IMR-90 (cell line): Measurements from ENCODE around the gene SLC35B3. TPM values are rescaled to one million over a fixed set of nuclear protein-coding genes. Genes with fewer than 3 reads are reported as not detected.

Source experiments
- ATAC-seq: fragments of 200-7000 bp; cut with Tn5 transposase; 2 replicates; pipeline ENCODE4 v1.9.1; 2020; ENCODE audit warnings: low read depth, mild to moderate bottlenecking, moderate library complexity
- BruUV-seq: library from RNA; stranded (reverse); fragments of 400-500 nt; replicated peaks from 2 replicates; lab custom pipeline; 2021; lab: Mats Ljungman, UMichigan
- CTCF ChIA-PET: fragments of 300-600 bp; formaldehyde crosslinking; extraction: SDS; loops from one replicate; lab custom pipeline; 2021; ENCODE audit warnings: antibody characterized with exemption; lab: Yijun Ruan, JAX
- POLR2A ChIA-PET: fragments of 300-600 bp; sonication (Branson Sonifier 250); formaldehyde crosslinking; loops from one replicate; lab custom pipeline; 2022; ENCODE audit warnings: antibody characterized with exemption; ENCODE audit not compliant: unreplicated experiment; lab: Charles Lee
- DNase-seq: peaks from one replicate; pipeline ENCODE4 v3.0.0; 2013
- H2AFZ ChIP-seq: replicated peaks from 2 replicates; pipeline ENCODE3; 2013; ENCODE audit warnings: low read length, mild to moderate bottlenecking; ENCODE audit not compliant: poor library complexity
- H2AK5ac ChIP-seq: 2 replicates; pipeline ENCODE4 v1.6.1; 2013; ENCODE audit warnings: low read depth, low read length, inconsistent platforms
- H2AK9ac ChIP-seq: replicated peaks from 2 replicates; pipeline ENCODE3; 2013; ENCODE audit warnings: mild to moderate bottlenecking, low read depth, low read length, moderate library complexity; ENCODE audit not compliant: poor library complexity
- H2BK120ac ChIP-seq: 2 replicates; pipeline ENCODE4 v1.6.1; 2013; ENCODE audit warnings: low read depth, low read length, inconsistent platforms
- H2BK15ac ChIP-seq: 3 replicates; pipeline ENCODE4 v1.6.1; 2013; ENCODE audit warnings: low read depth, low read length, inconsistent platforms
- H2BK20ac ChIP-seq: 2 replicates; pipeline ENCODE4 v1.6.1; 2013; ENCODE audit warnings: low read depth, mild to moderate bottlenecking, inconsistent platforms, low read length, moderate library complexity
- H2BK5ac ChIP-seq: 2 replicates; pipeline ENCODE4 v1.6.1; 2013; ENCODE audit warnings: mild to moderate bottlenecking, low read depth, low read length, inconsistent platforms; ENCODE audit not compliant: poor library complexity, severe bottlenecking
- H3K14ac ChIP-seq: replicated peaks from 2 replicates; pipeline ENCODE4 v1.6.1; 2013; ENCODE audit warnings: low read depth, low read length, inconsistent platforms
- H3K18ac ChIP-seq: 2 replicates; pipeline ENCODE4 v1.6.1; 2013; ENCODE audit warnings: low read depth, low read length, control low read depth
- H3K23ac ChIP-seq: 2 replicates; pipeline ENCODE4 v1.6.1; 2013; ENCODE audit warnings: low read depth, low read length, inconsistent platforms
- H3K27ac ChIP-seq: 2 replicates; pipeline ENCODE4 v1.5.1; 2013; ENCODE audit warnings: mild to moderate bottlenecking, control low read depth, low read length; ENCODE audit not compliant: insufficient read depth
- H3K27me3 ChIP-seq: 2 replicates; pipeline ENCODE4 v1.6.1; 2013; ENCODE audit warnings: low read length; ENCODE audit not compliant: control insufficient read depth, insufficient read depth
- H3K36me3 ChIP-seq: 2 replicates; pipeline ENCODE4 v1.6.1; 2013; ENCODE audit warnings: low read length, mixed read lengths; ENCODE audit not compliant: control insufficient read depth, insufficient read depth
- H3K4ac ChIP-seq: 2 replicates; pipeline ENCODE4 v1.6.1; 2013; ENCODE audit warnings: low read depth, low read length, inconsistent platforms
- H3K4me1 ChIP-seq: 2 replicates; pipeline ENCODE4 v1.6.1; 2013; ENCODE audit warnings: low read length, mixed read lengths; ENCODE audit not compliant: control insufficient read depth, insufficient read depth
- H3K4me2 ChIP-seq: 2 replicates; pipeline ENCODE4 v1.6.1; 2013; ENCODE audit warnings: low read depth, mild to moderate bottlenecking, control low read depth, low read length, moderate library complexity
- H3K4me3 ChIP-seq: 2 replicates; pipeline ENCODE4 v1.5.1; 2013; ENCODE audit warnings: low read depth, mild to moderate bottlenecking, control low read depth, low read length, moderate library complexity; ENCODE audit not compliant: insufficient read depth
- H3K56ac ChIP-seq: 2 replicates; pipeline ENCODE4 v1.6.1; 2013; ENCODE audit warnings: low read length, inconsistent platforms; ENCODE audit not compliant: insufficient read depth; ENCODE audit errors: extremely low read depth
- H3K79me1 ChIP-seq, 2 experiments: 2 replicates each; pipeline ENCODE4 v1.6.1; 2013; ENCODE audit warnings: low read length in 2 of 2, inconsistent platforms in 1 of 2, low read depth in 1 of 2
- H3K9ac ChIP-seq: 2 replicates; pipeline ENCODE4 v1.6.1; 2013; ENCODE audit warnings: low read depth, low read length, control low read depth
- H3K9me1 ChIP-seq: 2 replicates; pipeline ENCODE4 v1.6.1; 2013; ENCODE audit warnings: low read length, inconsistent platforms; ENCODE audit not compliant: insufficient read depth
- H3K9me3 ChIP-seq: 2 replicates; pipeline ENCODE4 v1.6.1; 2013; ENCODE audit warnings: low read length; ENCODE audit not compliant: control insufficient read depth, insufficient read depth
- H4K20me1 ChIP-seq: 2 replicates; pipeline ENCODE4 v1.6.1; 2013; ENCODE audit warnings: low read length, inconsistent platforms; ENCODE audit not compliant: insufficient read depth
- H4K5ac ChIP-seq: 2 replicates; pipeline ENCODE4 v1.6.1; 2013; ENCODE audit warnings: mild to moderate bottlenecking, low read depth, low read length, control low read depth
- H4K8ac ChIP-seq, 2 experiments: 2 replicates each; pipeline ENCODE4 v1.6.1; 2013; ENCODE audit warnings: low read depth in 2 of 2, low read length in 2 of 2, control low read depth in 1 of 2, inconsistent platforms in 1 of 2
- H4K91ac ChIP-seq: 2 replicates; pipeline ENCODE4 v1.6.1; 2013; ENCODE audit warnings: low read depth, low read length, inconsistent platforms; ENCODE audit not compliant: insufficient read depth
- BHLHE40 ChIP-seq: fragments of 150-350 bp; IDR thresholded peaks from 2 replicates; pipeline ENCODE4 v1.6.1; 2016; ENCODE audit warnings: mild to moderate bottlenecking, low read depth, low read length
- CEBPB ChIP-seq: IDR thresholded peaks from 2 replicates; pipeline ENCODE4 v1.6.1; 2012; ENCODE audit warnings: low read depth, low read length, improper control_type of control experiment
- CHD1 ChIP-seq: IDR thresholded peaks from 2 replicates; pipeline ENCODE4 v1.6.1; 2012; ENCODE audit warnings: low read depth, low read length, improper control_type of control experiment
- CTCF ChIP-seq: conservative IDR thresholded peaks from 2 replicates; pipeline ENCODE4 v1.5.1; 2012; ENCODE audit warnings: mild to moderate bottlenecking, low read depth, low read length, improper control_type of control experiment
- ELK1 ChIP-seq: fragments of 150-350 bp; IDR thresholded peaks from 2 replicates; pipeline ENCODE4 v1.6.1; 2016; ENCODE audit warnings: low read depth, mild to moderate bottlenecking, low read length, moderate library complexity, borderline replicate concordance
- FOS ChIP-seq: fragments of 150-350 bp; IDR thresholded peaks from 2 replicates; pipeline ENCODE4 v1.6.1; 2016; ENCODE audit warnings: low read depth, low read length
- MAFK ChIP-seq: IDR thresholded peaks from 2 replicates; pipeline ENCODE4 v1.6.1; 2012; ENCODE audit warnings: low read depth, low read length, improper control_type of control experiment
- MAZ ChIP-seq: IDR thresholded peaks from 2 replicates; pipeline ENCODE4 v1.6.1; 2012; ENCODE audit warnings: low read depth, mild to moderate bottlenecking, low read length, improper control_type of control experiment, moderate library complexity, borderline replicate concordance
- MXI1 ChIP-seq: IDR thresholded peaks from 2 replicates; pipeline ENCODE4 v1.6.1; 2012; ENCODE audit warnings: low read depth, mild to moderate bottlenecking, low read length, moderate library complexity, borderline replicate concordance
- NFE2L2 ChIP-seq: fragments of 150-350 bp; IDR thresholded peaks from 2 replicates; pipeline ENCODE4 v1.6.1; 2016; ENCODE audit warnings: low read depth, mild to moderate bottlenecking, low read length
- POLR2A ChIP-seq: IDR thresholded peaks from 2 replicates; pipeline ENCODE4 v1.6.1; 2012; ENCODE audit warnings: mild to moderate bottlenecking, low read depth, low read length
- RAD21 ChIP-seq: IDR thresholded peaks from 2 replicates; pipeline ENCODE4 v1.6.1; 2012; ENCODE audit warnings: low read length, improper control_type of control experiment
- RCOR1 ChIP-seq: IDR thresholded peaks from 2 replicates; pipeline ENCODE4 v1.6.1; 2012; ENCODE audit warnings: mild to moderate bottlenecking, low read length, improper control_type of control experiment; ENCODE audit not compliant: insufficient replicate concordance
- RFX5 ChIP-seq: IDR thresholded peaks from 2 replicates; pipeline ENCODE4 v1.8.0; 2012; ENCODE audit warnings: low read depth, mild to moderate bottlenecking, low read length, moderate library complexity
- SMC3 ChIP-seq: fragments of 150-350 bp; IDR thresholded peaks from 2 replicates; pipeline ENCODE4 v1.6.1; 2016; ENCODE audit warnings: low read depth, mild to moderate bottlenecking, antibody characterized with exemption, low read length, moderate library complexity
- whole genome bisulfite sequencing, 2 experiments: methylation state at CpG; one replicate each; pipeline versions ENCODE4 v1.1.5 to v1.1.7; 2013; ENCODE audit warnings: missing lambda C conversion rate in 2 of 2; ENCODE audit not compliant: insufficient read length in 1 of 2; ENCODE audit errors: extremely low coverage in 2 of 2; 5-methylcytosine and 5-hydroxymethylcytosine counted together
- dilution Hi-C: fragments of 300-500 bp; cut with HindIII; formaldehyde crosslinking; loops from one replicate; pipeline ENCODE4 v1.14.3; 2018; ENCODE audit warnings: low sequenced_read_pairs; ENCODE audit not compliant: unreplicated experiment
- in situ Hi-C: fragments of 300-500 bp; cut with MboI; formaldehyde crosslinking; loops from 3 replicates; pipeline ENCODE4 v1.14.3; 2019; ENCODE audit warnings: low sequenced_read_pairs, inconsistent platforms, mixed read lengths
- intact Hi-C: fragments of 100-400 bp; cut with micrococcal nuclease; formaldehyde crosslinking; loops from 2 replicates; pipeline ENCODE4 v1.10.0; 2022
- polyA plus RNA-seq, 3 experiments: library from polyadenylated mRNA; depleted of rRNA; stranded (reverse); fragments of >200 nt; gene quantifications; 2 replicates each; pipeline ENCODE4 v1.2.3, GENCODE V29; 2012; ENCODE audit warnings: low replicate concordance in 1 of 3
- total RNA-seq: library from RNA; depleted of rRNA; stranded (reverse); fragments of >200 nt; gene quantifications from 2 replicates; pipeline ENCODE4 v1.2.3, GENCODE V29; 2012
- TF ChIP-seq, protein P1 (sequence below): fragments of 150-350 bp; IDR thresholded peaks from 2 replicates; pipeline ENCODE4 v1.6.1; 2017; ENCODE audit warnings: mild to moderate bottlenecking, antibody characterized with exemption, low read length, low read depth

Gene SLC35B3
- total and polyA plus RNA-seq, 2 of the 4 experiments (the other 2 are of a cell fraction): 19.0 to 21.1 TPM

- dilution Hi-C loops: no loop called here
Measured at GRCh38 chr6:8392569-8392968, 42.8 kb downstream of the SLC35B3 start.

More at GRCh38 chr6:8392569-8392968, 42.8 kb downstream of the SLC35B3 start:
- no peak for ATAC-seq
- Histone ChIP-seq H3K23ac (no peak overlapping the region), H3K4ac (no peak overlapping the region), H2AK9ac (no peak overlapping the region), H3K27ac (no peak overlapping the region), H2AFZ (no peak overlapping the region), H2BK120ac (no peak overlapping the region), H2BK20ac (no peak overlapping the region), H3K18ac (no peak overlapping the region), H4K91ac (no peak overlapping the region), H3K9me1 (no peaks in the 10 kb centered on the region), H3K4me2 (no peak overlapping the region), H2BK15ac (no peak overlapping the region), H3K79me1 (no peaks in the 10 kb centered on the region), H3K56ac (no peak overlapping the region), H3K36me3 (no peaks in the 10 kb centered on the region), H2BK5ac (no peak overlapping the region), H4K20me1 (no peaks in the 10 kb centered on the region), H2AK5ac (no peak overlapping the region), H3K9me3 (no peaks in the 10 kb centered on the region), H3K4me3 (no peak overlapping the region), H3K4me1 (no peaks in the 10 kb centered on the region), H3K9ac (no peak overlapping the region), H3K14ac (no peak overlapping the region), H4K5ac (no peak overlapping the region), H4K8ac (no peak overlapping the region), H3K27me3 (no peaks in the 10 kb centered on the region)
- no TSS peak for BruUV-seq
- in situ Hi-C loops (no loop called here), intact Hi-C loops (no loop called here)
- ChIA-PET POLR2A (no interaction called here), CTCF (no interaction called here)
- no CpG with 5 or more reads among the region's 2 CpGs for WGBS, 2 experiments
- TF ChIP-seq RFX5: no peak
- no peak for TF ChIP-seq MAFK
- no peak for TF ChIP-seq RAD21
- no peak for TF ChIP-seq SMC3
- TF ChIP-seq MXI1: no peak
- no peak for TF ChIP-seq CEBPB
- no peak for TF ChIP-seq RCOR1
- no peak for TF ChIP-seq CTCF
- TF ChIP-seq FOS: no peak
- TF ChIP-seq POLR2A: no peak
- no peak for TF ChIP-seq NFE2L2
- TF ChIP-seq ELK1: no peak
- TF ChIP-seq BHLHE40: no peak
- TF ChIP-seq, protein P1, sequence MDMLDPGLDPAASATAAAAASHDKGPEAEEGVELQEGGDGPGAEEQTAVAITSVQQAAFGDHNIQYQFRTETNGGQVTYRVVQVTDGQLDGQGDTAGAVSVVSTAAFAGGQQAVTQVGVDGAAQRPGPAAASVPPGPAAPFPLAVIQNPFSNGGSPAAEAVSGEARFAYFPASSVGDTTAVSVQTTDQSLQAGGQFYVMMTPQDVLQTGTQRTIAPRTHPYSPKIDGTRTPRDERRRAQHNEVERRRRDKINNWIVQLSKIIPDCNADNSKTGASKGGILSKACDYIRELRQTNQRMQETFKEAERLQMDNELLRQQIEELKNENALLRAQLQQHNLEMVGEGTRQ: no peak
- no peak for TF ChIP-seq MAZ
- no peak for TF ChIP-seq CHD1
- no peak for DNase-seq
